ENCODE measurements around the gene PAX6. TPM values are rescaled to one million over a fixed set of nuclear protein-coding genes. Genes with fewer than 3 reads are reported as not detected.

Gene PAX6
- total and polyA plus RNA-seq, 2 donors from 2014 or later, result not detected

GRCh38 chr11:31804312-31805036, 6.6 kb downstream of the PAX6 start:
- intact Hi-C loops (cut with DNase I), result no loop called here

GRCh38 chr11:31803813-31804311, 7.3 kb downstream of the PAX6 start:
- intact Hi-C loops (cut with DNase I), result no loop called here
- TF ChIP-seq, protein P1, sequence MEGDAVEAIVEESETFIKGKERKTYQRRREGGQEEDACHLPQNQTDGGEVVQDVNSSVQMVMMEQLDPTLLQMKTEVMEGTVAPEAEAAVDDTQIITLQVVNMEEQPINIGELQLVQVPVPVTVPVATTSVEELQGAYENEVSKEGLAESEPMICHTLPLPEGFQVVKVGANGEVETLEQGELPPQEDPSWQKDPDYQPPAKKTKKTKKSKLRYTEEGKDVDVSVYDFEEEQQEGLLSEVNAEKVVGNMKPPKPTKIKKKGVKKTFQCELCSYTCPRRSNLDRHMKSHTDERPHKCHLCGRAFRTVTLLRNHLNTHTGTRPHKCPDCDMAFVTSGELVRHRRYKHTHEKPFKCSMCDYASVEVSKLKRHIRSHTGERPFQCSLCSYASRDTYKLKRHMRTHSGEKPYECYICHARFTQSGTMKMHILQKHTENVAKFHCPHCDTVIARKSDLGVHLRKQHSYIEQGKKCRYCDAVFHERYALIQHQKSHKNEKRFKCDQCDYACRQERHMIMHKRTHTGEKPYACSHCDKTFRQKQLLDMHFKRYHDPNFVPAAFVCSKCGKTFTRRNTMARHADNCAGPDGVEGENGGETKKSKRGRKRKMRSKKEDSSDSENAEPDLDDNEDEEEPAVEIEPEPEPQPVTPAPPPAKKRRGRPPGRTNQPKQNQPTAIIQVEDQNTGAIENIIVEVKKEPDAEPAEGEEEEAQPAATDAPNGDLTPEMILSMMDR (IDR thresholded peaks at IDR 0.05; ENCODE audit: borderline replicate concordance, extremely low read depth, insufficient read depth), result no peak
- peaks cover 0 to 3% (median 0%) of the 10 kb centered on the region in 3 donors for H3K9me3 ChIP-seq (ENCODE audit: control insufficient read depth in 2 of 3, insufficient read depth in 1 of 3, low read length in 3 of 3)
- peak in 2 of 5 donors; percentile 5 to 34 for DNase-seq
- no peaks in the 10 kb centered on the region for H3K36me3 ChIP-seq (ENCODE audit: control insufficient read depth in 2 of 3, insufficient read depth in 3 of 3, low read length in 3 of 3)
- peaks cover 90% of the 10 kb centered on the region for H3K27me3 ChIP-seq (ENCODE audit: control insufficient read depth, insufficient read depth, low read length)
- no peak for FAIRE-seq
- no peak overlapping the region for H3K4me3 ChIP-seq (ENCODE audit: low read length in 3 of 3)
- peaks cover 0 to 6% (median 4%) of the 10 kb centered on the region in 3 donors for H3K4me1 ChIP-seq (ENCODE audit: control insufficient read depth in 2 of 3, insufficient read depth in 2 of 3, low read depth in 1 of 3, low read length in 3 of 3)
- H3K9ac ChIP-seq (ENCODE audit: low read length in 3 of 3), result no peak overlapping the region
- H3K27ac ChIP-seq (ENCODE audit: low read depth in 2 of 2, low read length in 2 of 2), result no peak overlapping the region

More at GRCh38 chr11:31804312-31805036, 6.6 kb downstream of the PAX6 start:
- H3K36me3 ChIP-seq (ENCODE audit: control insufficient read depth in 2 of 3, insufficient read depth in 3 of 3, low read length in 3 of 3), result no peaks in the 10 kb centered on the region
- DNase-seq (peak in 4 of 5 donors; percentile 26 to 59 (median 34)), FAIRE-seq (no peak)
- no peak overlapping the region for H3K27ac ChIP-seq (ENCODE audit: low read depth in 2 of 2, low read length in 2 of 2)
- H3K4me1 ChIP-seq (ENCODE audit: control insufficient read depth in 2 of 3, insufficient read depth in 2 of 3, low read depth in 1 of 3, low read length in 3 of 3), result peaks cover 0 to 5% (median 4%) of the 10 kb centered on the region in 3 donors
- H3K4me3 ChIP-seq (ENCODE audit: low read length in 3 of 3), result no peak overlapping the region
- TF ChIP-seq, protein P1 (IDR thresholded peaks at IDR 0.05; ENCODE audit: borderline replicate concordance, extremely low read depth, insufficient read depth), result no peak
- H3K9me3 ChIP-seq (ENCODE audit: control insufficient read depth in 2 of 3, insufficient read depth in 1 of 3, low read length in 3 of 3), result peaks cover 0 to 3% (median 0%) of the 10 kb centered on the region in 3 donors
- peaks cover 91% of the 10 kb centered on the region for H3K27me3 ChIP-seq (ENCODE audit: control insufficient read depth, insufficient read depth, low read length)
- H3K9ac ChIP-seq (ENCODE audit: low read length in 3 of 3), result no peak overlapping the region

DNA sequence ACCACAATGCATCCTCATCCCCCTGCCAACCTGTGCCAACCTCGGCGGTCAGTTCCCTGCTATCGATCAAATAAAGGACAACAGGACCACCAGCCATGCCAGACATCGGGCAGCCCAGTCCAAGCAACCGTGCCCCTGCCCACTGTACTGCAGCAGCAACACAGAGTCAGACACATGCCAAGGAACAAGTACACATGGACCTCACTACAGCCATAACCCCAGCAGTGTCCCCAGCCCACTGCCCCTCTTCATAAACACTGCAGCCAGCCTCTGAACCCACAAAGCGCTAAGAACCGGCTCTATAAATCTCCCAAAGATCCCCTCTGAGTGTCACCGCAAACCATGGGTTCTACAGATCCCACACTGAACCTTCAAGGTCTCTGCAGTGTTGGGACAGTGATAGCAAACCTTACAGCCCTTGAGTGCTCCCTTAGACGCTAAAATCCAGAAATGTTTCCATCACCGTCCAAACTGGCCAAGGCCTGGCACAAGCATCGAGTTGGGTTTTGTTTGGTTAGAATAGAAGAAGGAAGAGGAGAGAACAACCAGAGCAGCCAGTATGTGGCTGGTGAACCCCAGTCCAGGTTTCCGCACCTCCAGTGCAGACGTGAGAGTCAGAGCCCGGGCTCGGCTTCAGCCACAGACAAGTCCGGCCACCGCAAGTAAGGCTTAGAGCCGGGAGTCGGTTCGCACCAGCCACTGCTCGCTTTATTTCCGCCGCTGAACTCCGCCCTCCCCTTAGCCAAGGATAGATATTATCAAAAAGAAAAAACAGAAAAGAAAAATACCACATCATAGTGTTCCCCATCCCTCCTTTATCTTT, 7.9 kb downstream of the PAX6 start:
- H3K4me3 ChIP-seq (ENCODE audit: low read length in 3 of 3), result no peak overlapping the region
- H3K36me3 ChIP-seq (ENCODE audit: control insufficient read depth in 2 of 3, insufficient read depth in 3 of 3, low read length in 3 of 3), result no peaks in the 10 kb centered on the region
- peaks cover 0 to 9% (median 4%) of the 10 kb centered on the region in 3 donors for H3K4me1 ChIP-seq (ENCODE audit: control insufficient read depth in 2 of 3, insufficient read depth in 2 of 3, low read depth in 1 of 3, low read length in 3 of 3)
- intact Hi-C loops (cut with DNase I), result no loop called here
- peaks cover 0 to 3% (median 0%) of the 10 kb centered on the region in 3 donors for H3K9me3 ChIP-seq (ENCODE audit: control insufficient read depth in 2 of 3, insufficient read depth in 1 of 3, low read length in 3 of 3)
- H3K9ac ChIP-seq (ENCODE audit: low read length in 3 of 3), result no peak overlapping the region
- H3K27me3 ChIP-seq (ENCODE audit: control insufficient read depth, insufficient read depth, low read length), result peaks cover 85% of the 10 kb centered on the region
- TF ChIP-seq, protein P1 (IDR thresholded peaks at IDR 0.05; ENCODE audit: borderline replicate concordance, extremely low read depth, insufficient read depth), result no peak
- DNase-seq, result peak in 3 of 5 donors; percentile 7 to 26 (median 19)
- no peak overlapping the region for H3K27ac ChIP-seq (ENCODE audit: low read depth in 2 of 2, low read length in 2 of 2)
- no peak for FAIRE-seq
